ENCODE results near the gene AGBL1.

The AGBL1 gene

DNA sequence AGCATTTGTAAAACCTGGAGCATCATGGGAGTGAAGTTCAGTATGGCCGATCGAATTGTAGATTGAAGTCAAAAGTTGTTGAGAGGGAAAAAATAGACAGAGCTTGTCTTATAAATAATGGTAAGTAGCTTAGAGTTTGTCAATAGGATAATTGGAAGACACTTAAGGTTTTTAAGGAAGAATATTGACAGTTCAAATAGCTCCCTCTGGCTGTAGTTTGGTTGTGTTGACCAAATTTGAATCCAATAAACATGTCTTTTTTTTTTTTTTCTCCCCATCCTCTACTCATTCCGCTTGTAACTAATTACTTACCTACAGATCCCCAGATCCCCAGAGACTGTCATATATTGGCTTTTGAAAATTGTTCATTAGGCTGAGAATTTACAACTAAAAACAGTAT is 677.0 kb downstream of the AGBL1 start:
- no peak for DNase-seq

DNA sequence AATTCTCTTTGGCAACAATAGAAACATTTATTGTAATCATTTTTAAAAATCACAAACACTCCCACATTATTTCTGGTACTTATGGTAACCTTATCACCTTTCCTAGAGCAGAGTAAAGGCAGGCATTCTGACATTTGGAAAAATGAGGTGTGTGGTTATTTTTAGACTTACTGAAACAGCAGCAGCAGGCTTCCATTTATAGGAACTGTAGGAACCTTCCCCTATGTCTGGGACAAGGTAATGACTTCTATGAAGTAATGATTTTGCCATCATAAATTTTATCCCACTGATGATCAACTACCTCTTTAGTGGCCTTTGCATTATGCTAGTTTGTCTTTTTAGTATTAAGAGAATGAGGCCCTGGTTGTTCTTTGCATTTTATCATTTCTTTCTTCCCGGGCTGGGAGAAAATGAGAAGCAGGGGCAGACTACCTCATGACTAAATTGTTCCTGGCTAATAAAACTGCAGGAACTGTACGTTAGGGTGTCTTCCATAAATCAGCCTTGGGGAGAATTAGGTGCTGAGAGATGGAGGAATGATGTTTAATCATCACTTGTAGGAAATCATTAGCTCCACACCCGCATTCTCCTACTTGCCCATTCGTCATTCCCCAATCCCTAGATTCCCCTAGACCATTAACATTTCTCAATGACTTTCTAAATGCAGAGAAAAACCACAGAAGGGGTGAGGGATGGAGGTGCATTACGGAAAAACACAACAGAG is 680.3 kb downstream of the AGBL1 start:
- DNase-seq, result no peak

DNA sequence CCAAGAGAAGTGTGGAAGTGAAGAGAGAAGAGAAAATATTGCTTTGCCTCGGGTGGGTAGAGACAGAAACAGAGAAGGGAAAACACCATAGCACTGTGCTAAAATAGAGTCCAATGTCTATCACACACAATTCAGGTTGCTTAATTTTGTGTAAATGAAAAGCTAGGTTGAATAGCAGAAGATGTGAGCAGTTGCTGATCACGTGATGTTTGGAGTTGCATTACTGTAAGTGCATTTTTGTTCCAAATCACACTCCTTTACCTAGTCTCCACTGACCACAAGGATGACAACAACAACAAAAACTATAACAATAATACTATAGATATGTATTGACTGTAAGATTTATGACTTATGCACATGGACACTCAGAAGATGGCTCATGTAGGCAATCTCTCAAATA is 683.2 kb downstream of the AGBL1 start:
- no peak for DNase-seq

DNA sequence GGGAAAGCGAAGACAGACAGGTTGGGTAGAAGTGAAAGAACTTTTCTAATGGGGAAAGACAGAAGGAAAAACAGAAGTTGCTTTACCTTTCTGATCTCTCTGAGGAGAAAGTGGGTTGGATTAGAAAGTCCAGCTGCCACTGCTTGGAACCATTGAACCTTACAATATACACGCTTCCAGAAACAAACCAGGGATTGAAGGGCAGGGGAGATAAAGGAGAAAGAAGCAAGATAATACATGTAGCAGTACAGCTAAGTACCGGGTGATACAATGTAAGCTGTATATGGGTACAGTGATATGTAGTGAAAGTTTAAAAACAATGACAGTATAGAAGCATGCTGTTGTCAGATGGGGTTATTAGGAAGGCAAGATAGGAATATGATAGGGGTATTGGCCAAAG is 684.4 kb downstream of the AGBL1 start:
- no peak for DNase-seq

DNA sequence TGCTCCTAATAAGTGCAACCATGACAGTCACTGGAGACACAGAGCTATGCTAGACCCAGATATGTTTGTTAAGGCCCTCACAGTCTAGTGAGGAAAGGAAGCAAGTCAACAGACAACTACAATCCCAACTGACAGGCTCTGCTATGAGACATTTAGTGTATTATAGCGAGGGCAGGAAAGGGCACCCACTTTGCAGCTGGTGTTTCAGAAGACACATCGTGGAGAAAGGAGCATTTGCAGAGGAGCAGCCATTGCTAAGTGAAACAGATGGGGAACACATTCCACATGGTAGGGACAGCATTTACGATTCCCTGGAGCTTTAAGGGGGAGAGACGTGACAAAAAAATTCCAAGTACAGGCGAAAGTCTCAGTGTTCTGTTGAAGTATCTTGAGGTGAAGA is 685.6 kb downstream of the AGBL1 start:
- no peak for DNase-seq

DNA sequence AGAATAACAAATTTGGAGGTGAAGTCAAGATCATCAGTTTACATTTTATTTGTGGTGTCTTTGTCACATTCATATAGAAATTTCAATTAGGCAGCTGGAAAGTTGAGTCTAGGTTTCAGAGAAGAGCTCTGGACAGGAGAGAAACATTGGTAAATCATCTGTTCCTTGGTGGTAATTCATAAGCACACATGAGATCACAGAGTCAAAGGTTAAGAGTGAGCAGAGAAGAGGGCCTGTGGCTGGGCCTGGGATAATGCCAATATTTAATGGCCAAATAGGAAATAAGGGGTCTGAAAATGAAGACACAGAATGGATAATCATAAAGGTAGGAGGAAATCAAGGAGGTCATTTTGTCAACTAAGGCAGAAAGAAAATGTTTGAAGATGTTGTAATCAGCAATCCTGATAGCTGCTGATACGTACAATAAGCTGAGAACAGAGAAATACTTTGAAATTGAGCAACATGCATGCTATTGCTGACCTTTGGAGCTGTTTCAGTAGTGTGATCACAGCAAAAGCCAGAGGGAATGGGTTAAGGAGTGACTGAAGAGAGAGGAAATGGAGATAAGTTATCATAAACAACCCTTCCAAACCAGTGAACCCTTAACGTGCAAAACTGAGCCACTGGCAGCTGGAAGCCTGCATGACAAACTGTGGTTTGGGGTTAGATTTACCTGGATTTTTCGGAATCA is 692.8 kb downstream of the AGBL1 start:
- no peak for DNase-seq

DNA sequence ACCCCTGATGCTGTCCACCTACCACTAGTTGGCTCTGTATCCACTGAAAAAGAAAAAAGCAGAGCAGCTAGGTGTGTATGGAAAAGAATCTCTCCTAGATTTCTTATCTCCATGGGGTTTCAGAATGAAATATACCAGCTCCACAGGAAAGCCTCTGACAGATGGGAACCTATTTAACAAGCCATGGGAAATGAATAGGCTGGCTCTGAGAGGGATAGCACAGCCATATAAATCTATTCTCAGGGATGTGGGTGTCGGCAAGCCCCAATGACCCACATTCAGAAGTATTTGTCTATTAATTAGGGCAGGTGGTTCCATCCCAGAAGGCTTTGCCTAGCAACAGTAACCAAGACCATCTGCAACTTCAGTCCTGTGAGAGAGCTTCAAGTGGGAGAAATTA is 694.1 kb downstream of the AGBL1 start:
- DNase-seq, result no peak

DNA sequence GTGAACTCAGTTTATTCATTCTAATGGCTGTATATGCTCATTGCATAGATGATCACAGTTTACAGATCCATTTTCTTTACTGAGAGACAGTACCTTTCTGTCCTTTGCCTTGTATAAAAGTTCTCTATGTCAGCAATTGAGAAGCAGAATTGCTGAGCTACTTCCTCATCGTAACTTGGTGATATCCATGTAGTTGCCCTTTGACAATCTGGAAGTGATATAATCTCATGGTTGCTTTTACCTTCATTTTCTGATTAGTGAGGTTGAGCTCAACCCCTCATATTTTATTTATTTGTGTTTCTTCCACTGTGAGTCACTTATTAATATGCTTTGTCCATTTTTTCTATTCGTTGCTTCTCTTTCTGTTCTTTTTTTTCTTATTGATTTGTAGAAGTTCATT is 696.5 kb downstream of the AGBL1 start:
- DNase-seq, result no peak

DNA sequence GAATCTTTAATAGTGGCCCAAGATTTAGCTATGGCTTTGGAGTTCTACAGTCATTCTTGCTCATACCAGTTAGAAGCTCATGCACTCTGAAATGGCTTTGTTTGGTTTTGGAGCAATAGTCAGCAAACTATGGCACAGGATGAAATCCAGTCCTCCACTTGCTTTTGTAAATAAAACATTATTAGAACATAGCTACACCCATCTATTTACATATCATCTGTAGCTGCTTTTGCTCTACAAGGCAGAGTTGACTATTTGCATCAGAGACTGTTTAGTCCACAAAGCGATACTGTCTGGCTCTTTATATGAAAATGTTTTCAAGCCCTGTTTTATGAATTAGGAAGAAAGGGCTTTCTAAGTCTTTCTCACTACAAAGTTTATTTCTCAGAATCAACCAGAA is 716.9 kb downstream of the AGBL1 start:
- DNase-seq, result no peak

DNA sequence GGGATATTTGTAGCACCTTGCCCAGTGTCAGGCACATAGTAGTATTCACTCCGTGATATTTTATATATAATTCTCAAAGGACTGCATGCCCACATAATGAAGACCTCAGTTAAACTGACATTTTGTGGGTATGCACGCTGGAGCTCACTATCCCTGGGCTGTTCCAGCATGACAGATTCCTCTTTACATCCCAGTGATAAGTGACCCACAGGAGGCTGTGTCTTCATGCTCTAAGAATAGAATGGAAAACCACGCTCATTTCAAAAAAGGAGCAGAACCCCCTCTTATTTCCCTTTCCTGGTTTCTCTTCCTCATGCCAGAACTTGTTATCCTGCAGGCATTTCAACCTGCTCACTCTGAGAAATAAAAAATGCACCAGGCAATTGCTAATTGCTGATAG is 717.5 kb downstream of the AGBL1 start:
- DNase-seq, result no peak

DNA sequence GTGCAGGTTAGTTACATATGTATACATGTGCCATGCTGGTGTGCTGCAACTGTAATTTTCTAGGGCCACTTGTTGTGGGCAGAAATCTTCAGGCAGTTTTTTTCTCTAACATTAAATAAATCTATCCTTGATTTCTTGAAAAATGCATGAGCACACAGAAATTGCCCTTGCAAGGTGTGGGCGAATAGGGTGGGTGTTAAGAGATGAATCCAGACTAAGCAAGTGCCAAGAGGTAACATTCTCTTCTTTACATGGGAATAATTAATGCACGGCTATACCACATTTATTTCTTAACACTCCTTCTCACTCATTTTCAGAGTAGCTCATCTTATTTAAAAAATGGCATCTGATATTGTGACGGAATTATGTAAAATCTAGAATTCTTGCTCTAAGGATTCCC is 719.6 kb downstream of the AGBL1 start:
- no peak for DNase-seq

DNA sequence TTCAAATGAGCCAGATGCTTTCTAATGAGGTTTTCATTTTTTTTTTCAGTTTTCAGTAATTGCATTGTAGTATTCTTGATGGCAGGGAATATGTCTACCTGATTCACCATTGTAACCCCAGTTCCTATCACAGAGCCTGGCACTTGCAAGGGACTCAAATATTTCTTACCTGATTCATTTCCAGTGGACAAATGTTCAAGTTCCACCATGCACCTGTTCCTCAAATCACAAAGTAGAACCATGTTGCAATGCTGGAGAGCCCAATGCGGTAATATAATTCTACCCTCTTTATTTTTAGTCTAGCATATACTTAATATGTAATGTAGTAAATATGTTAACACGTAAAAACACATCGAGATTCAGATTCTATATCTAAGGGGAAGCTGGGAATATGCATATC is 722.6 kb downstream of the AGBL1 start:
- no peak for DNase-seq

DNA sequence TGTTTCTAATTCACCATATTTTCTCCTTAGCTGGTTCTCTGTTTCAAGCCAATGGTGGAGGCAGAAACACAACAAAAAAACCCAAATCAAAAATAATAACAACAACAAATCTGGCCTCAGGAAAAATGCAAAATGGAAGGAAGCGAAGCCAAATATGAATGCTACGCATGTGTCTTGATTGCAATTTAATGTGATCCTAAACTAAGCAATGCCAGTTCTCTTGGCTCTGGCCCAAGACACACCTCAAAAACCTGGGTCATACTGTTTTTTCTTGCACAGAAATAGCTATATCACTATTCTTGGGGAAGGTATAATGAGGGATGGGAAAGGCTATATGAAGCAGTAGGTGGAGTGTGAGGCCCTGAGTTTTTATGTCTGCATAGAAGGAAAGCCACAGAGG is 724.7 kb downstream of the AGBL1 start:
- no peak for DNase-seq

DNA sequence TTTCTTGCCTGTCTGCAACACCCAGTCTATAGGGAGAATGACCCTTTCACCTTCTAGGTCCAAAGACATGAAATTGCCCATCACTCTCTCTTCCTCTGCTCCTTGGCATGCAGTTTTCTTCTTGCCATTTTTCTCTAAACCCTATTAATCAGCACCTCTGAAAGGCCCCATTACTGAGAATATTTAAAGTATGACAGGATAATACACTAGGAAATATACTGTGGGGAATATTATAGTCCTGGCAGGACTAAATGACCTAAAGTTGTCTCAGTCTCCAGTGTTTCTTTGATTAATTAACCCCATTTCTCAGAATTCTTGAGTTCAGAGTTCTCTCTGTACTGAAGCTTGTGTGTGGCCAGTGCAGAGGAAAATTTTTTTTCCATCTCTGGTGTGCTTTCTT is 730.7 kb downstream of the AGBL1 start:
- DNase-seq, result no peak

DNA sequence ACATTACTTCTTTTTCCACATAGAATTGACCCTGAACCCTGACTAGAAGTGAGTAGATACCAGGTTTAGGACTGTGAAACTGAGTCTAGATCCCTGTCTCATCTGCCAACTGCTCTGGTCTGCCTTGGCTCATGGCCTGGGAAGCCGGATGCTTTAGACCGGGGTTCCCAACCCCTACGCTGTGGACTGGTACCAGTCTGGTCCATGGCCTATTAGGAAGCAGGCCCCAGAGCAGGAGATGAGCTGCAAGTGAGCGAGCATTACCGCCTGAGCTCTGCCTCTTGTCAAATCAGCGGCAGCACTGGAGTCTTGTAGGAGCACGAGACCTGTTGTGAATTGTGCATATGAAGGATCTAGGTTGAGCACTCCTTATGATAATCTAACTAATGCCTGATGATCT is 734.2 kb downstream of the AGBL1 start:
- DNase-seq, result no peak

DNA sequence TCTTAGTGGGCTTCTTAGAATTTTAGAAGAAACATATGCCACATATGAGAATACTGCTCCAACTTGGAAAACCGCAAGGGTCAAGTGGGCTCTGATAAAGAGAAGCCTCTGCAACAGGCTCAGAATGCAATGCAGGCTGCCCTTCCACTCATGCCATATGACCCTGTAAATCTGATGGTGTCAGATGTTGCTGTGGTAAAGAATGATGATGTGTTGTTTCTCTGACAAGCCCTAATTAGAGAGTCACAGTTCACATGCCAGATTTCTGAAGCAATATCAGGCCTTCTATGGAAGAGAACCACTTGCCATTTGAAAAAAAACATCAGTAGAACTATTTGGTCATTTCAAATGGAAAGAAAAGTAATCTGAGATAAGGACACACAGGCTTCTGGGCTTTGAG is 749.6 kb downstream of the AGBL1 start:
- DNase-seq, result no peak

DNA sequence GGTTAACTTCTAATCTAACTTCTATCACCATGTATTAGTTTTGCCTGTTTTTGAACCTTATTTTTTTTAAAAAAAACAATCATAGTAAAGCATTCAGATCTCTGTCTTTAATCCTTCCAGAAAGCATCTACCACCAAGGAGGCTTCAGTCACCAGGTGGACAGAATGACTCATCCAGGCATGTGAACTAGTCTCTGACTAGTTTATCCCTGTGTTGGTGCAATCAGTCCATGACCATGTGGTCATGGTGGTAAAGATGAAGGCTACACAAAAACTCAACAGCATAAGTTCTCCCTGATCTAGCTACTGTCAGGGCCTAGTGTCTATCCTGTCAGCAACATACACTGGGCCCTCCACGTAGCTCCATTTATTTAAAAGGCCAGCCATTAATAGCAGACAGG is 750.6 kb downstream of the AGBL1 start:
- no peak for DNase-seq

DNA sequence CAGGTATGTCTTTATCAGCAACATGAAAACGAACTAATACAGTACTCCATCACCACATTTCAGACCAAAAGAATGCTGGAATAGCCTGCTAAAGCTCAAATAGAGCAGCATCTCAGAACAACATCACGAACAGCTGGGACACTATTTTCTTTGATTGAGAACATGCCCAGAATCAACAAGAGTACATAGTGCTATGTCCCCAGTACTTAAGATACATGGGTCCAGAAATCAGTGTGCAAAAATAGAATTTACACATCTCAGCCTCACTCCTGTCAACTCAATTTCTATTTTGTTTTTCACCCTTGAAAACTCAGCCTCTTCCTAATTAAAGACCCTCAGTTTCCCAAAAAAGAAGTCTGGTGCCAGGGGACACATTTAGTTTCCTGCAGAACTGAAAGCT is 753.9 kb downstream of the AGBL1 start:
- DNase-seq, result no peak

DNA sequence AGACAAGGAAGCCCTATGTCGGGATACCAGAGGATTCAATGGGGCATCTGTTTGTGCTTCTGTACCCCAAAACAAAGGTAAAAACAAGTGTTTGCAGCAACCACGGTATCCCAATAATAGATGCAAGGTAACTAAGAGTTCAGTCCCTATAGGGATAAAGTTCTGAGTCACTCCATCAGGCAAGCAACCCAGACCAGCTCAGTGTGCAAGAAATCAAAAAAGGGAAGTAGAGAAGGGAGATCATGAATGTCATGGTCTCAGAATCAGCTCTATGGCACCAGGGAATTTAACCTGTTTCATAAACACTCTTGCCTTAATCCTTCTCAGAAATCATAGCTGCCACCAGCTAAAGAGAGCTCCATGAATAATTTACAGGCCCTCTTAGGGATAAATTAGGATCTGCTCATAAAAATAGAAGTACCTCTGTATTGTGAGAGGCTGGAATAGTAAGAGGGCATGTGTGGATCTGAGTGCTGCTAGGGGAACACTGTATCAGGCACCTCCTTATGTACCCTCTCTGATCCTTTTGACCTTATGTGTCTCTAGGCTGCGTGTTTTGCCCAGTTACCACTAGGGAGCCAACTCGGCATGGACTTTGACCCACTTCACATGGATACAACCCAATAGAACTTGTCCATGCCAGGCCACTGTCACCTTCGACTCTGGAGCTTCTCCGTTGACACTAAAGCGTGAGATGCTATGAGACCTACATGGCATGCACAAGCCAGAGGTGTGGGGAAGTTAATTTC is 754.6 kb downstream of the AGBL1 start:
- no peak for DNase-seq

DNA sequence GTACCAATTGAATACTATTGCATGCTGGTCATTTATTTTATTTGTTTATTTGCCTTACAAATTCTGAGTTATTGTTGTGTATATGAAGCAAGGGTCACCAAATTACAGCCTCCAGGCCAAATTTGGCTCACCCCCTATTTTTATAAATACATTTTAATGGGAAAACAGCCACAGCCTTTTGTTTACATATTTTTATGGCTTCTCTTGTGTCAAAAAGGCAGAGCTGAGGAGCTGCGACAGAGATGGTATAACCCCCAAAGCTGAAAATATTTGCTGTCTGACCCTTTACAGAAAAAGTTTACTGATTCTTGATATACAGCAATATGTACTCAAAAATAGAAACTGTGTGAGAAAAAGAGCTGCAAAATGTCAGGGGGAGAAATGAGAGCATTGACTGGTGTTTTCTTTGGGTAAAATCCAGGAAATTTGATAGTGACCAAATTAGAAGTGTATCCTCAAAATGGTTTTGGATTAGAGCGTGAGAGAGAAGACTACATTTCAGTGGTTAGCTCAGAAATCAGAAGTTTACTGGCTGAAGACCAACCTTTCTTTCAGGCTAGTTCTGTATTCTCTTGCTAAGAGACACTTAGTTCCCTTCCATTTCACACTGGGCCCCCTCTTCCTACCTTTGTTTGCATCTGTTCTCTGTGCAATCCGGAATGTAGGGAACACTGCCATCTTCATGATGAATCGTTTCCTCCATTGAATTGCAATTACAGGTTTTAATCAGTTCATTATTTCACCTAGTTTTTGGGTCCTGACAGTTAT is 757.8 kb downstream of the AGBL1 start:
- DNase-seq, result no peak

DNA sequence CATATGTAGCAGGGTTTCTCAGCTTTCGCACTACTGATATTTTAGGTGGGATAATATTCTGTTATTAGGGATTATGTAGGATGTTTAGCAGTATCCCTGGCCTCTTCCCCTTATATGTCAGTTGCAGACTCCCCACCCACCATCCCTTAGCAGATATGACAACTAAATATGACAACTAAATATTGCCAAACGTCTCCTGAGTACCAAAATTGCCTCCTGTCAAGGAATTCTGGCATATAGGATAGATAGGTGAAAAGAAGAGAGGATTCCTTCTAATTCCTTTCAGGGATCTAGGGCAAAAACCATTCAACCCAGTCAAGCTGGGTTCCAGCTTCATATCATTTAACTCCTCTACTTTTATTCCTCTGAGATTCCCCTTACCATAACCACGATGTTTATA is 759.8 kb downstream of the AGBL1 start:
- DNase-seq, result no peak

DNA sequence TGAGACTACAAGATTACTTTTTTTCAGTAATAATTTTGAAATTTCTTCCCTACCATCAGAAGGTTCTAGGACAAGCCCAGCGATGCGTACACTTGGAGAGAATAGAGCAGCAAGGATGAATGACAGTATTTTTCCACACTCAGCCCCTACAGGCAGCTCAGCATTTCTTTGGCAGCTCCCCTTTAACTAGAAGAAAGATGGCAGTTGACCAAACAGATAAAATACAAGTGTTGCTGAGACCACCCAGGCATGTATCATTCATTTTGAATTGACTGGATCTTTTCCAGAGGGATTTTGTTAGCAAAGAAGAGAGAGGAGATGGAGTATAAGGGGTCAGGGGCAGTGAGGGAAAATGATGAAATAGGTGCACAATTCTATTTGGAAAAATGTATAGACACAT is 761.3 kb downstream of the AGBL1 start:
- no peak for DNase-seq

DNA sequence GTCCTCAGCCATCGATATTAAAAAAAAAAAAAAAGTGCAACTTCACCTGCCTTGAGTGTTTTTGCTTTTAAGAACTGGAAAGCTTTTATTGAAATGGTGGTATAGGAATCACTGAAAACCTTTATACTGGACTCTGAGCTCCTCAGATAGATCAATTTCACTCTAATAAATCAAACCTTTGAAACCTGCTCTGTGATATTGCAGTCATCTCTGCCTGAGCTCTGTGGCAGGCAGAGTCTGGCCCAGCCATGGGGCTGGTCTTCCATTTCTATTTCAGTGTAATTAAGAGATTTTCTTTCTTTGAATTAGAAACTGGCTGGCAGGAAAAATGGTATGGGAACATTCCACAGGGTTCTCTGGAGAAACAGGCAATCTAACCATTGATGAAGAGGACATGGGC is 762.5 kb downstream of the AGBL1 start:
- DNase-seq, result no peak

DNA sequence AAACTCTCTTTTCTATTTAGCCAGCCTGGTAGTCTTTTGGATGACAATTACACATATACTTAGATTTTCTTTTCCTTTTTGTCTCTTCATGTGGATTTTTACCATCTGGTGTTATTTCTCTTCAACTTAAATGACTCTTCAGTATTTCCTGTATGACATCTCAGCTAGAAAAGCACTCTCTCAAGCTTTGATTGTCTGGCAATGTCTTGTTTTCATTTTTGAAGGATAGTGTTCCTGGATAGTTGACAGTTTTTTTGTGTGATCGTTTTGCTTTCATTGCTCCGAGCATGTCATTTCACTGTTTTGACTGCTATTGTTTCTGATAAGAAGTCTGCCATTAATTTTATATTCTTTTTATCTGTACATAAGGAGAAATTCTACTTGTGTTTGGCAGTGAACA is 766.4 kb downstream of the AGBL1 start:
- no peak for DNase-seq
